GM12865 (cell line): ENCODE results near the gene NIPBL.

ENCODE experiments used
- DNase-seq: peaks from one replicate; pipeline ENCODE4 v3.0.0; 2010; ENCODE audit warnings: low read depth
- H3K4me3 ChIP-seq: 2 replicates; pipeline ENCODE4 v1.5.1; 2011; ENCODE audit warnings: mild to moderate bottlenecking, low read depth, low read length, control low read depth
- CTCF ChIP-seq: IDR thresholded peaks from 2 replicates; pipeline ENCODE4 v1.5.1; 2011; ENCODE audit warnings: low read length, control low read depth, low read depth, inconsistent platforms; ENCODE audit not compliant: insufficient read depth; ENCODE audit errors: missing control alignments

Gene NIPBL

GRCh38 chr5:36936309-36936708, 59.7 kb downstream of the NIPBL start:
- TF ChIP-seq CTCF = no peak
- H3K4me3 ChIP-seq = no peak overlapping the region
- no peak for DNase-seq

GRCh38 chr5:36938129-36938528, 61.6 kb downstream of the NIPBL start:
- TF ChIP-seq CTCF = no peak
- no peak overlapping the region for H3K4me3 ChIP-seq
- DNase-seq = no peak

DNA sequence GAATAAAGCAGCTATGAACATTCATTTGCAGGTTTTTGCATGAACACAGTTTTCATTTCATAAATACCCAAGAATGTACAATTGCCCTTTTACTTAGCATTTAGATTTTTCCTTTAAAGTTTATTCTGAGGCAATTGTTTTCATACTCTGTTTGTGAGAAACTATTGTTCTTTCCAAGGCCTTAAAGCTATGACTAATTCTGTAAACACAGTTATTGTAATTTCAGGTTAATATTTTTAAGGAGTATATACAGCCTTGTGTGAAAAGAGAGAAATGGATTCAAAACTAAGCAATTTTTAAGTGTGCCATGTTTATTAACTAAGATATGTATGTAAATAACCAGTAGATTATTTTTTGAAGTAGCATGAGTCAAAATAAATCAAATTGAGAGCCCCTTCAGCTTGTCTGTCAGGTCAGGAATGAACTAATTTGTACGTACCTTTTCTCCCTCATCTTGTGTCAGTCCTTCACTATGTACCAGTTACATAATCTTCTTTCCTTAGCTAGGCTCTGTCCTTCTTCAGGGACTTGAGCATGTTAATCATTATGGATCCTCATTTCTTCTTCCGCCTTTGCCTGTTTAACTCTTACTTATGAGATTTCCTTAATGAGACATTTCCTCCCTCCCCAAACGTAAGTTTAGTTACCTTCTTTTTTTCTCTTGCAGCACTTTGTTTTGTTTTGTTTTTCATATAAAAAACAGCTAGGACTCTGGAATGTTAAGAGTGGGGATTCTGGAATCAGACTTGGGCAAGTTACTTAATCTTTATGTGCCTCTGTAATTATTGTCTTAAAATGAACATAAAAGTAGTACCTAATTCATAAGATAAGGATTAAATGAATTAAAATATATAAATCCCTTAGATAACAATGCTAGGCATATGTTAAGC, 63.6 kb downstream of the NIPBL start:
- DNase-seq = no peak
- no peak overlapping the region for H3K4me3 ChIP-seq
- no peak for TF ChIP-seq CTCF

- TF ChIP-seq CTCF = no peak
- no peak for DNase-seq
- no peak overlapping the region for H3K4me3 ChIP-seq
Measured at GRCh38 chr5:36943584-36943983, 67.0 kb downstream of the NIPBL start.

- no peak for TF ChIP-seq CTCF
- DNase-seq = no peak
- no peak overlapping the region for H3K4me3 ChIP-seq
Measured at GRCh38 chr5:36944024-36944423, 67.5 kb downstream of the NIPBL start.

GRCh38 chr5:36944607-36945225, 68.1 kb downstream of the NIPBL start:
- peak; percentile 75 for DNase-seq
- H3K4me3 ChIP-seq = no peak overlapping the region
- TF ChIP-seq CTCF = peak; percentile 32
